Liver (tissue), 3 donors: Measurements from ENCODE around the gene TAF6L.

Experiments used
- ATF3 ChIP-seq: IDR thresholded peaks from 2 replicates; pipeline ENCODE4 v1.6.1; 2016; ENCODE audit warnings: antibody characterized with exemption
- CTCF ChIP-seq: fragments of 150-350 bp; IDR thresholded peaks from 2 replicates; pipeline ENCODE4 v1.5.1; 2017; ENCODE audit warnings: improper control_type of control experiment, low read depth, low read length; ENCODE audit not compliant: missing input control
- JUND ChIP-seq, 2 donors: IDR thresholded peaks; 2 replicates each; pipeline ENCODE4 v1.6.1; 2016; ENCODE audit warnings: antibody characterized with exemption in 2 of 2
- MAX ChIP-seq: IDR thresholded peaks from 2 replicates; pipeline ENCODE4 v1.6.1; 2016; ENCODE audit warnings: antibody characterized with exemption
- NR2F2 ChIP-seq: IDR thresholded peaks from 2 replicates; pipeline ENCODE4 v1.6.1; 2016; ENCODE audit warnings: antibody characterized with exemption
- RAD21 ChIP-seq, 2 donors: IDR thresholded peaks; 2 replicates each; pipeline ENCODE4 v1.6.1; 2016; ENCODE audit warnings: antibody characterized with exemption in 2 of 2, mild to moderate bottlenecking in 2 of 2
- REST ChIP-seq: IDR thresholded peaks from 2 replicates; pipeline ENCODE4 v1.6.1; 2016; ENCODE audit warnings: antibody characterized with exemption, mild to moderate bottlenecking
- SP1 ChIP-seq: IDR thresholded peaks from 2 replicates; pipeline ENCODE4 v1.6.1; 2018; ENCODE audit warnings: antibody characterized with exemption, mild to moderate bottlenecking
- TAF1 ChIP-seq: conservative IDR thresholded peaks from 2 replicates; pipeline ENCODE4 v1.6.1; 2016; ENCODE audit warnings: antibody characterized with exemption, mild to moderate bottlenecking
- YY1 ChIP-seq: IDR thresholded peaks from 2 replicates; pipeline ENCODE4 v1.6.1; 2016; ENCODE audit warnings: antibody characterized with exemption, mild to moderate bottlenecking
- donor health status: healthy.
- donor health status: healthy.

- no peak for TF ChIP-seq REST
- no peak for TF ChIP-seq CTCF
- no peak for TF ChIP-seq YY1
- TF ChIP-seq ATF3 = no peak
- TF ChIP-seq RAD21 (IDR thresholded peaks at IDR 0.05) = no peak
- no peak for TF ChIP-seq JUND (IDR thresholded peaks at IDR 0.05)
- no peak for TF ChIP-seq SP1
- no peak for TF ChIP-seq MAX
- no peak for TF ChIP-seq TAF1
- TF ChIP-seq NR2F2 = no peak
Observed at GRCh38 chr11:62789576-62789975, 18.4 kb downstream of the TAF6L start.
